Endothelial cell of umbilical vein (primary cell): ENCODE results near the gene CLCA1.

Source experiments
- CTCF ChIP-seq, 2 donors: IDR thresholded peaks; 1 replicate in 1 of 2; 2 replicates in 1 of 2; pipeline ENCODE4 v1.5.1; 2011; ENCODE audit warnings: low read length in 2 of 2, mild to moderate bottlenecking in 2 of 2, moderate library complexity in 2 of 2, control low read depth in 1 of 2, inconsistent platforms in 1 of 2, low read depth in 1 of 2; ENCODE audit not compliant: insufficient read depth in 1 of 2; ENCODE audit errors: extremely low read depth in 1 of 2
- EZH2 ChIP-seq: IDR thresholded peaks from 2 replicates; pipeline ENCODE4 v1.6.1; 2012; ENCODE audit warnings: borderline replicate concordance, low read depth, mild to moderate bottlenecking, moderate library complexity, low read length, inconsistent platforms; ENCODE audit not compliant: severe bottlenecking
- FOS ChIP-seq: IDR thresholded peaks from 2 replicates; pipeline ENCODE4 v1.6.1; 2011; ENCODE audit warnings: mild to moderate bottlenecking, low read length, moderate library complexity, borderline replicate concordance; ENCODE audit not compliant: insufficient read depth
- POLR2A ChIP-seq: IDR thresholded peaks from 2 replicates; pipeline ENCODE4 v1.6.1; 2012; ENCODE audit warnings: low read depth, mild to moderate bottlenecking, control low read depth, low read length
- POLR2AphosphoS5 ChIP-seq: IDR thresholded peaks from 2 replicates; pipeline ENCODE4 v1.6.1; 2012; ENCODE audit warnings: low read depth, mild to moderate bottlenecking, control low read depth, low read length, moderate library complexity; ENCODE audit not compliant: insufficient read depth
- TF ChIP-seq, protein P1 (sequence below): IDR thresholded peaks from 2 replicates; pipeline ENCODE4 v1.6.1; 2011; ENCODE audit not compliant: insufficient read depth, insufficient read length

GRCh38 chr1:86470859-86471258 lies 2.1 kb downstream of the CLCA1 start:
- no peak for TF ChIP-seq POLR2A
- no peak for TF ChIP-seq CTCF (IDR thresholded peaks at IDR 0.05; ENCODE audit: extremely low read depth in 1 of 2, insufficient read depth in 1 of 2, low read depth in 1 of 2, low read length in 2 of 2)
- TF ChIP-seq, protein P1, sequence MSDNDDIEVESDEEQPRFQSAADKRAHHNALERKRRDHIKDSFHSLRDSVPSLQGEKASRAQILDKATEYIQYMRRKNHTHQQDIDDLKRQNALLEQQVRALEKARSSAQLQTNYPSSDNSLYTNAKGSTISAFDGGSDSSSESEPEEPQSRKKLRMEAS, result no peak
- TF ChIP-seq POLR2AphosphoS5, result no peak
- TF ChIP-seq EZH2, result no peak
- no peak for TF ChIP-seq FOS
